ENCODE measurements around the gene ADORA2B.

The ADORA2B gene

DNA sequence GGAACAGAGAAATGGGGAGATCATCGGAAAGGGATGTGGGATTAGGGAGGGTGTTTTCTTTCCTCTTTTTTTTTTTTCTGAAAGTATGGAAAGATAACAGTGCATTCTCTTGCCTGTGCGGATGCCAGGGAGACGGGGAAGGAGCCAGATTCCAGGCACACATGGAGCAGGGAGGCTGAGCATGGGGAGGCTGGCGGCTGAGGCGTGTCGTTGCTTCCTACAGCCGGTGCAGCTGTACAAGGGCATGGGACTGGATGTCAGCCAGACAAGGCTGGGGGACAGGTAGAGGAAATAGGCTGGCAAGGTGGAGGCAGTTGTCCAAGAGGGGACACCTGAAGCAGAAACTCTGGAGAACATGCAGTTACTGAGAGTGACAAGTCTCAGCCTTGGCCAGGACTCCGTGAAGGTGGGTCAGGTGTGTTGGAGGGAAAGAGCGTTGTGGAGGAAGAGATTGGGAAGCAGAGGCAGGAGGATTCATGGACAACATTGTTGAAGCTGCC is 16.6 kb upstream of the ADORA2B start:
- H3K4me1 ChIP-seq (ENCODE audit: control insufficient read depth, low read length) = no peaks in the 10 kb centered on the region
- H4K20me1 ChIP-seq (ENCODE audit: control insufficient read depth, insufficient read depth, low read depth, low read length) = no peaks in the 10 kb centered on the region
- no peak overlapping the region for H3K4me3 ChIP-seq (ENCODE audit: low read length)
- no peak overlapping the region for H3K27ac ChIP-seq (ENCODE audit: low read depth, low read length)
- H3K9me3 ChIP-seq (ENCODE audit: control insufficient read depth, insufficient read depth, low read length) = no peaks in the 10 kb centered on the region
- H3K36me3 ChIP-seq (ENCODE audit: control insufficient read depth, low read length) = no peaks in the 10 kb centered on the region
- TF ChIP-seq, protein P1, sequence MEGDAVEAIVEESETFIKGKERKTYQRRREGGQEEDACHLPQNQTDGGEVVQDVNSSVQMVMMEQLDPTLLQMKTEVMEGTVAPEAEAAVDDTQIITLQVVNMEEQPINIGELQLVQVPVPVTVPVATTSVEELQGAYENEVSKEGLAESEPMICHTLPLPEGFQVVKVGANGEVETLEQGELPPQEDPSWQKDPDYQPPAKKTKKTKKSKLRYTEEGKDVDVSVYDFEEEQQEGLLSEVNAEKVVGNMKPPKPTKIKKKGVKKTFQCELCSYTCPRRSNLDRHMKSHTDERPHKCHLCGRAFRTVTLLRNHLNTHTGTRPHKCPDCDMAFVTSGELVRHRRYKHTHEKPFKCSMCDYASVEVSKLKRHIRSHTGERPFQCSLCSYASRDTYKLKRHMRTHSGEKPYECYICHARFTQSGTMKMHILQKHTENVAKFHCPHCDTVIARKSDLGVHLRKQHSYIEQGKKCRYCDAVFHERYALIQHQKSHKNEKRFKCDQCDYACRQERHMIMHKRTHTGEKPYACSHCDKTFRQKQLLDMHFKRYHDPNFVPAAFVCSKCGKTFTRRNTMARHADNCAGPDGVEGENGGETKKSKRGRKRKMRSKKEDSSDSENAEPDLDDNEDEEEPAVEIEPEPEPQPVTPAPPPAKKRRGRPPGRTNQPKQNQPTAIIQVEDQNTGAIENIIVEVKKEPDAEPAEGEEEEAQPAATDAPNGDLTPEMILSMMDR (IDR thresholded peaks at IDR 0.05; ENCODE audit: low read depth, low read length, poor library complexity, severe bottlenecking) = no peak
- TF ChIP-seq EZH2phosphoT487 (IDR thresholded peaks at IDR 0.05; ENCODE audit: borderline replicate concordance, low read length) = no peak
- peaks cover 7% of the 10 kb centered on the region; the same call in 1 of the 2 replicates for H3K27me3 ChIP-seq (ENCODE audit: control insufficient read depth, low read length)
- no peaks in the 10 kb centered on the region for H3K79me2 ChIP-seq (ENCODE audit: control insufficient read depth, low read length)
- no peaks in the 10 kb centered on the region for H3F3A ChIP-seq (ENCODE audit: control insufficient read depth, insufficient read depth)
- H3K4me2 ChIP-seq (ENCODE audit: low read length) = no peak overlapping the region
- no peaks in the 10 kb centered on the region for H3K9me2 ChIP-seq (replicated peaks; ENCODE audit: control insufficient read depth, low read length)

DNA sequence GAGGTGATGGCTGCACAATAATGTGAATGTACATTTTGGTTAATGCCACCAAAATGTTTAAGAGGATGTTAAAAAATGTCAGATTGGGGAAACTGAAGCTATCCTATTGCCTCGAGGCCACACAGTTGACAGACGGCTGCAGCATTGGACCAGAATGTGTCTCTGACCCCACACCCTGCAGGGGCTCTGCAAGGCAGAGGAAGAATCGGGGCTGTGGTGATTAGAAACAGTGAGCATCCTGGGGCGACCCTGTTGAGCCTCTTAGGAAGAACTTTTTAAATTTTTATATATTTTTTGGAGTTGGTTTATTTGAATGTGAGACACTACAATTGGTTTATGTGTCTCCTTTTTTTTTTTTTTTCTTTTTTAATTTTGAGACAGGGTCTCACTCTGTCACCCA is 15.0 kb upstream of the ADORA2B start:
- Histone ChIP-seq H3F3A (ENCODE audit: control insufficient read depth, insufficient read depth) (no peaks in the 10 kb centered on the region), H4K20me1 (ENCODE audit: control insufficient read depth, insufficient read depth, low read depth, low read length) (no peaks in the 10 kb centered on the region), H3K27me3 (ENCODE audit: control insufficient read depth, low read length) (peaks cover 7% of the 10 kb centered on the region; the same call in 1 of the 2 replicates), H3K9me3 (ENCODE audit: control insufficient read depth, insufficient read depth, low read length) (no peaks in the 10 kb centered on the region), H3K4me2 (ENCODE audit: low read length) (no peak overlapping the region), H3K27ac (ENCODE audit: low read depth, low read length) (no peak overlapping the region), H3K79me2 (ENCODE audit: control insufficient read depth, low read length) (no peaks in the 10 kb centered on the region), H3K36me3 (ENCODE audit: control insufficient read depth, low read length) (no peaks in the 10 kb centered on the region), H3K4me3 (ENCODE audit: low read length) (no peak overlapping the region), H3K4me1 (ENCODE audit: control insufficient read depth, low read length) (no peaks in the 10 kb centered on the region), H3K9me2 (replicated peaks; ENCODE audit: control insufficient read depth, low read length) (no peaks in the 10 kb centered on the region)
- TF ChIP-seq, protein P1 (IDR thresholded peaks at IDR 0.05; ENCODE audit: low read depth, low read length, poor library complexity, severe bottlenecking) = no peak
- no peak for TF ChIP-seq EZH2phosphoT487 (IDR thresholded peaks at IDR 0.05; ENCODE audit: borderline replicate concordance, low read length)

- TF ChIP-seq, protein P1 (IDR thresholded peaks at IDR 0.05; ENCODE audit: low read depth, low read length, poor library complexity, severe bottlenecking) = no peak
- TF ChIP-seq EZH2phosphoT487 (IDR thresholded peaks at IDR 0.05; ENCODE audit: borderline replicate concordance, low read length) = no peak
- H3K9me3 ChIP-seq (ENCODE audit: control insufficient read depth, insufficient read depth, low read length) = no peaks in the 10 kb centered on the region
- peaks cover 7% of the 10 kb centered on the region; the same call in 1 of the 2 replicates for H3K27me3 ChIP-seq (ENCODE audit: control insufficient read depth, low read length)
- no peaks in the 10 kb centered on the region for H3F3A ChIP-seq (ENCODE audit: control insufficient read depth, insufficient read depth)
- no peak overlapping the region for H3K4me2 ChIP-seq (ENCODE audit: low read length)
- no peaks in the 10 kb centered on the region for H4K20me1 ChIP-seq (ENCODE audit: control insufficient read depth, insufficient read depth, low read depth, low read length)
- no peaks in the 10 kb centered on the region for H3K36me3 ChIP-seq (ENCODE audit: control insufficient read depth, low read length)
- no peaks in the 10 kb centered on the region for H3K79me2 ChIP-seq (ENCODE audit: control insufficient read depth, low read length)
- H3K4me3 ChIP-seq (ENCODE audit: low read length) = no peak overlapping the region
- no peak overlapping the region for H3K27ac ChIP-seq (ENCODE audit: low read depth, low read length)
- H3K4me1 ChIP-seq (ENCODE audit: control insufficient read depth, low read length) = no peaks in the 10 kb centered on the region
- no peaks in the 10 kb centered on the region for H3K9me2 ChIP-seq (replicated peaks; ENCODE audit: control insufficient read depth, low read length)
Observed at GRCh38 chr17:15930426-15930825, 14.5 kb upstream of the ADORA2B start.
